Gastroesophageal sphincter (tissue), 4 donors: ENCODE results near the gene ITGAL. TPM values are rescaled to one million over a fixed set of nuclear protein-coding genes. Genes with fewer than 3 reads are reported as not detected.
"Not testable (repeated sequence)": the region's sequence is repeated elsewhere in the genome, so short reads cannot be mapped to it uniquely, and the experiment has no call there.

ENCODE experiments used
- ATAC-seq: fragments of 150-250 bp; one replicate; pipeline ENCODE4 v1.9.1; 2016; ENCODE audit warnings: mild to moderate bottlenecking, moderate library complexity
- H3K27ac ChIP-seq, 4 donors: fragments of 200-600 bp; sonication (generic) in 3 of 4; 1 replicate in 3 of 4; 2 replicates in 1 of 4; pipeline ENCODE4 v1.5.1; 2016 to 2019
- H3K27me3 ChIP-seq: fragments of 200-600 bp; sonication (generic); one replicate; pipeline ENCODE4 v1.5.1; 2019
- H3K36me3 ChIP-seq, 2 donors: fragments of 200-600 bp; sonication (generic); one replicate each; pipeline ENCODE4 v1.5.1; 2019; ENCODE audit warnings: control low read depth in 1 of 2
- H3K4me1 ChIP-seq, 3 donors: fragments of 200-600 bp; sonication (generic); 1 replicate in 2 of 3; 2 replicates in 1 of 3; pipeline ENCODE4 v1.5.1; 2016 to 2019; ENCODE audit warnings: control low read depth in 2 of 3
- H3K4me3 ChIP-seq, 2 donors: fragments of 200-600 bp; sonication (generic); one replicate each; pipeline ENCODE4 v1.5.1; 2019; ENCODE audit warnings: mild to moderate bottlenecking in 1 of 2, moderate library complexity in 1 of 2
- H3K9me3 ChIP-seq, 3 donors: fragments of 200-600 bp; sonication (generic); one replicate each; pipeline ENCODE4 v1.5.1; 2017 to 2019; ENCODE audit warnings: control low read depth in 2 of 3
- CTCF ChIP-seq, 4 experiments: fragments of 200-600 bp in 2 of 4; fragments of 450-650 bp in 2 of 4; sonication (generic) in 1 of 4; IDR thresholded peaks; one replicate each; pipeline ENCODE4 v1.5.1; 2017 to 2019; ENCODE audit warnings: antibody characterized with exemption in 4 of 4, mild to moderate bottlenecking in 2 of 4, moderate library complexity in 2 of 4
- EP300 ChIP-seq: sonication (generic); formaldehyde crosslinking; IDR thresholded peaks from one replicate; pipeline ENCODE4 v1.6.1; 2017; ENCODE audit warnings: antibody characterized with exemption, mild to moderate bottlenecking
- POLR2A ChIP-seq, 2 donors: fragments of 450-650 bp; IDR thresholded peaks; one replicate each; pipeline ENCODE4 v1.6.1; 2017; ENCODE audit warnings: antibody characterized with exemption in 2 of 2, mild to moderate bottlenecking in 2 of 2, moderate library complexity in 1 of 2
- POLR2AphosphoS5 ChIP-seq: sonication (generic); formaldehyde crosslinking; IDR thresholded peaks from one replicate; pipeline ENCODE4 v1.6.1; 2017; ENCODE audit warnings: antibody characterized with exemption
- WGBS, 2 donors: methylation state at CpG; one replicate each; pipeline ENCODE4 v1.1.5; 2018; ENCODE audit warnings: low coverage in 1 of 2; 5-methylcytosine and 5-hydroxymethylcytosine counted together
- total RNA-seq, 4 donors: library from RNA; depleted of rRNA; stranded (reverse); fragments of >200 nt; gene quantifications; one replicate each; pipeline ENCODE4 v1.1.0, GENCODE V29; 2016

The ITGAL gene
- total RNA-seq, 4 donors from 2014 or later = 0.30 to 4.2 (median 0.97) TPM

- Histone ChIP-seq H3K27me3 (no peaks in the 10 kb centered on the region), H3K9me3 (no peaks in the 10 kb centered on the region), H3K4me1 (no peaks in the 10 kb centered on the region), H3K4me3 (no peak overlapping the region), H3K27ac (no peak overlapping the region), H3K36me3 (no peaks in the 10 kb centered on the region)
- no peak for ATAC-seq
- WGBS, 2 donors = 85 to 100% methylated on average over 2 to 7 of the region's 22 CpGs
- TF ChIP-seq POLR2AphosphoS5 = no peak
- no peak for TF ChIP-seq POLR2A (IDR thresholded peaks at IDR 0.05)
- TF ChIP-seq EP300 = no peak
- TF ChIP-seq CTCF (IDR thresholded peaks at IDR 0.05) = no peak
These were observed 13.8 kb upstream of the ITGAL start for GRCh38 chr16:30458561-30459394.

- no peaks in the 10 kb centered on the region for H3K4me1 ChIP-seq
- H3K4me3 ChIP-seq = no peak overlapping the region
- 75 to 78% methylated on average over 9 to 11 of the region's 11 CpGs for WGBS, 2 donors
- no peaks in the 10 kb centered on the region for H3K9me3 ChIP-seq
- no peak overlapping the region for H3K27ac ChIP-seq
- no peak for ATAC-seq
- H3K27me3 ChIP-seq = no peaks in the 10 kb centered on the region
- no peak for TF ChIP-seq CTCF (IDR thresholded peaks at IDR 0.05)
- TF ChIP-seq POLR2A (IDR thresholded peaks at IDR 0.05) = no peak
- no peak for TF ChIP-seq POLR2AphosphoS5
- no peak for TF ChIP-seq EP300
- H3K36me3 ChIP-seq = no peaks in the 10 kb centered on the region
These were observed 13.1 kb upstream of the ITGAL start for GRCh38 chr16:30459456-30459855.

- not testable (repeated sequence) for H3K36me3 ChIP-seq, H3K27me3 ChIP-seq, H3K9me3 ChIP-seq, H3K4me1 ChIP-seq, ATAC-seq, H3K27ac ChIP-seq, H3K4me3 ChIP-seq
- 85 to 91% methylated on average over 3 to 5 of the region's 5 CpGs for WGBS, 2 donors
These were observed 11.1 kb upstream of the ITGAL start for GRCh38 chr16:30461426-30461825.

GRCh38 chr16:30464078-30464477 lies 8.5 kb upstream of the ITGAL start:
- Histone ChIP-seq H3K4me3 (no peak overlapping the region), H3K36me3 (no peaks in the 10 kb centered on the region), H3K9me3 (no peaks in the 10 kb centered on the region), H3K27ac (no peak overlapping the region), H3K27me3 (no peaks in the 10 kb centered on the region), H3K4me1 (no peaks in the 10 kb centered on the region)
- TF ChIP-seq POLR2A (IDR thresholded peaks at IDR 0.05) (no peak), POLR2AphosphoS5 (no peak), EP300 (no peak), CTCF (IDR thresholded peaks at IDR 0.05) (no peak)
- 80 to 93% methylated on average over 2 to 3 of the region's 7 CpGs for WGBS, 2 donors
- no peak for ATAC-seq

- ATAC-seq = no peak
- Histone ChIP-seq H3K27ac (no peak overlapping the region), H3K9me3 (no peaks in the 10 kb centered on the region)
These were observed 2.4 kb upstream of the ITGAL start for GRCh38 chr16:30470170-30470512.

More at GRCh38 chr16:30470170-30470512, 2.4 kb upstream of the ITGAL start:
- Histone ChIP-seq H3K36me3 (no peaks in the 10 kb centered on the region), H3K27me3 (peaks cover 35% of the 10 kb centered on the region), H3K4me1 (no peaks in the 10 kb centered on the region), H3K4me3 (no peak overlapping the region)
- TF ChIP-seq CTCF (IDR thresholded peaks at IDR 0.05) = no peak
- no peak for TF ChIP-seq POLR2A (IDR thresholded peaks at IDR 0.05)
- TF ChIP-seq POLR2AphosphoS5 = no peak
- no peak for TF ChIP-seq EP300
- WGBS, 2 donors = 48 to 75% methylated on average over 3 of the region's 3 CpGs
